Mammary epithelial cell (primary cell): ENCODE measurements around the gene FHIT.

Experiments
- CTCF ChIP-seq, 2 donors: IDR thresholded peaks in 1 of 2; conservative IDR thresholded peaks in 1 of 2; 2 replicates each; pipeline ENCODE4 v1.5.1; 2011 to 2012; ENCODE audit warnings: inconsistent platforms in 2 of 2, low read length in 2 of 2, mild to moderate bottlenecking in 2 of 2, control low read depth in 1 of 2, low read depth in 1 of 2; ENCODE audit not compliant: insufficient read depth in 1 of 2; ENCODE audit errors: extremely low read depth in 1 of 2
- EZH2 ChIP-seq: IDR thresholded peaks from 2 replicates; pipeline ENCODE4 v1.6.1; 2012; ENCODE audit warnings: low read length, inconsistent platforms, borderline replicate concordance

GRCh38 chr3:60531759-60532158 is 719.5 kb downstream of the FHIT start:
- TF ChIP-seq CTCF (conservative IDR thresholded peaks at IDR 0.05 in 1 of 2, IDR thresholded peaks at IDR 0.05 in 1 of 2; ENCODE audit: extremely low read depth in 1 of 2, insufficient read depth in 1 of 2, low read depth in 1 of 2, low read length in 2 of 2) (no peak), EZH2 (no peak)
